Trophoblast cell (in vitro differentiated cells and primary cell): ENCODE results near the gene ZKSCAN5.
A peak's percentile ranks its signal among the peaks of the same experiment; 100 is the strongest.

ENCODE experiments used
- DNase-seq, 2 donors: peaks; one replicate each; pipeline ENCODE4 v3.0.0-alpha.2; 2016
- H2AFZ ChIP-seq: 2 replicates; pipeline ENCODE4 v1.6.1; 2013; ENCODE audit warnings: low read length, moderate library complexity, mild to moderate bottlenecking; ENCODE audit not compliant: insufficient read depth, poor library complexity
- H2AK5ac ChIP-seq: 2 replicates; pipeline ENCODE4 v1.6.1; 2013; ENCODE audit warnings: mild to moderate bottlenecking, low read length
- H2BK120ac ChIP-seq: 2 replicates; pipeline ENCODE4 v1.6.1; 2013; ENCODE audit warnings: low read length, mild to moderate bottlenecking, moderate library complexity; ENCODE audit not compliant: insufficient read depth, poor library complexity
- H2BK12ac ChIP-seq: 2 replicates; pipeline ENCODE4 v1.6.1; 2013; ENCODE audit warnings: mild to moderate bottlenecking, low read length, moderate library complexity
- H2BK5ac ChIP-seq: 2 replicates; pipeline ENCODE4 v1.6.1; 2013; ENCODE audit warnings: low read length, low read depth, moderate library complexity, mild to moderate bottlenecking; ENCODE audit not compliant: poor library complexity
- H3K14ac ChIP-seq: 2 replicates; pipeline ENCODE4 v1.6.1; 2013; ENCODE audit warnings: mild to moderate bottlenecking, low read length
- H3K18ac ChIP-seq: 2 replicates; pipeline ENCODE4 v1.6.1; 2013; ENCODE audit warnings: mild to moderate bottlenecking, low read length
- H3K23ac ChIP-seq: 2 replicates; pipeline ENCODE4 v1.6.1; 2013; ENCODE audit warnings: low read length
- H3K27ac ChIP-seq: 2 replicates; pipeline ENCODE4 v1.5.1; 2013; ENCODE audit warnings: low read depth, mild to moderate bottlenecking, inconsistent platforms, low read length, moderate library complexity
- H3K27me3 ChIP-seq: 2 replicates; pipeline ENCODE4 v1.6.1; 2013; ENCODE audit warnings: inconsistent platforms, mild to moderate bottlenecking, low read length, moderate library complexity; ENCODE audit not compliant: insufficient read depth
- H3K36me3 ChIP-seq, 2 experiments: 1 replicate in 1 of 2; 2 replicates in 1 of 2; pipeline ENCODE4 v1.6.1; 2013; ENCODE audit warnings: low read length in 2 of 2, mild to moderate bottlenecking in 2 of 2, moderate library complexity in 1 of 2; ENCODE audit not compliant: insufficient read depth in 2 of 2, control insufficient read depth in 1 of 2
- H3K4ac ChIP-seq: 2 replicates; pipeline ENCODE4 v1.6.1; 2013; ENCODE audit warnings: low read depth, mild to moderate bottlenecking, low read length, moderate library complexity
- H3K4me1 ChIP-seq, 2 experiments: 1 replicate in 1 of 2; 2 replicates in 1 of 2; pipeline ENCODE4 v1.6.1; 2013; ENCODE audit warnings: low read length in 2 of 2, mild to moderate bottlenecking in 2 of 2, moderate library complexity in 1 of 2; ENCODE audit not compliant: insufficient read depth in 2 of 2, control insufficient read depth in 1 of 2
- H3K4me2 ChIP-seq: 2 replicates; pipeline ENCODE4 v1.6.1; 2013; ENCODE audit warnings: inconsistent platforms, mild to moderate bottlenecking, low read length, moderate library complexity
- H3K4me3 ChIP-seq: 2 replicates; pipeline ENCODE4 v1.5.1; 2013; ENCODE audit warnings: mild to moderate bottlenecking, low read depth, low read length, inconsistent platforms
- H3K79me1 ChIP-seq: one replicate; pipeline ENCODE4 v1.6.1; 2013; ENCODE audit warnings: low read length
- H3K79me2 ChIP-seq: 2 replicates; pipeline ENCODE4 v1.6.1; 2013; ENCODE audit warnings: low read length, mild to moderate bottlenecking; ENCODE audit not compliant: control insufficient read depth, insufficient read depth, poor library complexity
- H3K9ac ChIP-seq: 2 replicates; pipeline ENCODE4 v1.6.1; 2013; ENCODE audit warnings: mild to moderate bottlenecking, low read length
- H3K9me3 ChIP-seq: 2 replicates; pipeline ENCODE4 v1.6.1; 2013; ENCODE audit warnings: low read depth, mild to moderate bottlenecking, control low read depth, inconsistent platforms, low read length; ENCODE audit not compliant: insufficient read depth
- H4K12ac ChIP-seq: 2 replicates; pipeline ENCODE4 v1.6.1; 2013; ENCODE audit warnings: low read depth, mild to moderate bottlenecking, low read length, moderate library complexity
- H4K8ac ChIP-seq: 2 replicates; pipeline ENCODE4 v1.6.1; 2013; ENCODE audit warnings: low read depth, mild to moderate bottlenecking, low read length, moderate library complexity
- H4K91ac ChIP-seq: one replicate; pipeline ENCODE4 v1.6.1; 2013; ENCODE audit warnings: low read depth, mild to moderate bottlenecking, low read length, moderate library complexity
- WGBS: extraction: QIAGEN DNeasy Blood & Tissue Kit; methylation state at CpG from one replicate; pipeline ENCODE4 v1.1.7; 2013; ENCODE audit warnings: missing lambda C conversion rate; ENCODE audit not compliant: insufficient read length, insufficient coverage; ENCODE audit errors: extremely low coverage; 5-methylcytosine and 5-hydroxymethylcytosine counted together

Gene ZKSCAN5

GRCh38 chr7:99498546-99498944 lies 5.9 kb upstream of the ZKSCAN5 start:
- Histone ChIP-seq H3K23ac (no peak overlapping the region), H2BK120ac (no peak overlapping the region), H3K36me3 (peaks cover 21 to 27% of the 10 kb centered on the region in 2 experiments), H3K14ac (no peak overlapping the region), H3K9ac (no peak overlapping the region), H3K4me1 (peaks cover 4 to 11% of the 10 kb centered on the region in 2 experiments), H3K18ac (no peak overlapping the region), H2AK5ac (no peak overlapping the region), H2BK12ac (no peak overlapping the region), H3K9me3 (peaks cover 7% of the 10 kb centered on the region), H3K4me3 (peak overlapping the region; percentile 27), H3K79me1 (peaks cover 4% of the 10 kb centered on the region), H4K91ac (no peak overlapping the region), H2AFZ (peak overlapping the region; percentile 10), H3K4ac (peak overlapping the region; percentile 99), H4K8ac (no peak overlapping the region), H2BK5ac (no peak overlapping the region), H4K12ac (no peak overlapping the region), H3K79me2 (peaks cover 8% of the 10 kb centered on the region), H3K27me3 (no peaks in the 10 kb centered on the region), H3K27ac (no peak overlapping the region), H3K4me2 (peak overlapping the region; percentile 34)
- no CpG with 5 or more reads among the region's 11 CpGs for WGBS
- no peak for DNase-seq

DNA sequence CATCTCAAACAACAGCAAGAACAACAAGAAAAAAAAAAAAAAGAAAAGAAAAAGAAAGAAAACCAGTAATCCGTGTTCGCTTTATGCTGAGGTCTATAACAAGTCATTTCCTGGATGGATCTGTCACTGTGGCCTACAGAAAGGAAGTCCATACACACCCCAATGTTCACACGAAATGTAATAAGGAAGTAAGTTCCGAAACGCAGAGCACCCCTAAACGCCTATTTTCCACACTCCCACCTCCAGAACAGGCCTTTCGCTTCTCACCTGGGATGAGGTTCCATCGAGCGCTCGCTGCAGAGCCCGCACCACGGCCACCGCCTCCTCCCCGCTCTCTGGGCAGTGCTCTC lies 5.1 kb upstream of the ZKSCAN5 start:
- H4K91ac ChIP-seq = no peak overlapping the region
- WGBS = no CpG with 5 or more reads among the region's 14 CpGs
- peaks cover 13 to 19% of the 10 kb centered on the region in 2 experiments for H3K36me3 ChIP-seq
- H2AFZ ChIP-seq = peak overlapping the region; percentile 32
- H3K23ac ChIP-seq = no peak overlapping the region
- DNase-seq = no peak
- H2BK12ac ChIP-seq = no peak overlapping the region
- H3K18ac ChIP-seq = peak overlapping the region; percentile 65
- H2AK5ac ChIP-seq = no peak overlapping the region
- peaks cover 8% of the 10 kb centered on the region for H3K79me2 ChIP-seq
- H3K27me3 ChIP-seq = no peaks in the 10 kb centered on the region
- H3K4me3 ChIP-seq = peak overlapping the region; percentile 84
- peak overlapping the region; percentile 65 for H4K12ac ChIP-seq
- peak overlapping the region; percentile 85 for H4K8ac ChIP-seq
- peak overlapping the region; percentile 41 for H3K4ac ChIP-seq
- peaks cover under 1% of the 10 kb centered on the region for H3K9me3 ChIP-seq
- H3K4me2 ChIP-seq = peak overlapping the region; percentile 74
- H3K27ac ChIP-seq = peak overlapping the region; percentile 35
- H3K4me1 ChIP-seq = peaks cover 4 to 11% of the 10 kb centered on the region in 2 experiments
- H2BK5ac ChIP-seq = no peak overlapping the region
- H3K14ac ChIP-seq = peak overlapping the region; percentile 22
- H3K9ac ChIP-seq = peak overlapping the region; percentile 78
- no peak overlapping the region for H2BK120ac ChIP-seq
- peaks cover 5% of the 10 kb centered on the region for H3K79me1 ChIP-seq

GRCh38 chr7:99499721-99500636 lies 4.5 kb upstream of the ZKSCAN5 start, which contains the start of gene ZNF394:
TSS of gene ZNF394 (minus strand) at chr7:99500281. CDS start at chr7:99500093, 188 bp downstream.
- H3K4me3 ChIP-seq = peak within 1 kb of the TSS; percentile 84
- peaks cover 11% of the 10 kb centered on the region for H3K79me2 ChIP-seq
- peaks cover 10 to 17% of the 10 kb centered on the region in 2 experiments for H3K36me3 ChIP-seq
- H3K27me3 ChIP-seq = no peaks in the 10 kb centered on the region
- H3K9ac ChIP-seq = peak within 1 kb of the TSS; percentile 78
- peak; percentile 94 to 96 for DNase-seq
- peak within 1 kb of the TSS; percentile 65 for H4K12ac ChIP-seq
- WGBS = no CpG with 5 or more reads among the region's 68 CpGs
- H3K79me1 ChIP-seq = peaks cover 10% of the 10 kb centered on the region
- H2AFZ ChIP-seq = peak within 1 kb of the TSS; percentile 32
- H3K27ac ChIP-seq = peak within 1 kb of the TSS; percentile 63
- H2AK5ac ChIP-seq = no peak within 1 kb of the TSS
- H3K23ac ChIP-seq = no peak within 1 kb of the TSS
- no peaks in the 10 kb centered on the region for H3K9me3 ChIP-seq
- H3K4ac ChIP-seq = peak within 1 kb of the TSS; percentile 41
- H4K91ac ChIP-seq = peak within 1 kb of the TSS; percentile 81
- peak within 1 kb of the TSS; percentile 26 for H2BK5ac ChIP-seq
- peak within 1 kb of the TSS; percentile 14 for H2BK120ac ChIP-seq
- no peak within 1 kb of the TSS for H2BK12ac ChIP-seq
- H3K14ac ChIP-seq = peak within 1 kb of the TSS; percentile 62
- peaks cover 4 to 11% of the 10 kb centered on the region in 2 experiments for H3K4me1 ChIP-seq
- peak within 1 kb of the TSS; percentile 65 for H3K18ac ChIP-seq
- H3K4me2 ChIP-seq = peak within 1 kb of the TSS; percentile 74
- H4K8ac ChIP-seq = peak within 1 kb of the TSS; percentile 85

GRCh38 chr7:99500637-99501009 lies 3.8 kb upstream of the ZKSCAN5 start:
- Histone ChIP-seq H3K79me2 (peaks cover 11% of the 10 kb centered on the region), H2AK5ac (no peak overlapping the region), H4K8ac (peak overlapping the region; percentile 64), H3K36me3 (peaks cover 7 to 11% of the 10 kb centered on the region in 2 experiments), H2BK5ac (no peak overlapping the region), H3K4me1 (peaks cover 4 to 11% of the 10 kb centered on the region in 2 experiments), H3K9ac (no peak overlapping the region), H3K14ac (peak overlapping the region; percentile 62), H3K4me3 (peak overlapping the region; percentile 84), H3K4me2 (peak overlapping the region; percentile 74), H3K79me1 (peaks cover 13% of the 10 kb centered on the region), H2BK12ac (no peak overlapping the region), H2BK120ac (no peak overlapping the region), H3K4ac (peak overlapping the region; percentile 40), H3K23ac (no peak overlapping the region), H4K91ac (peak overlapping the region; percentile 81), H3K18ac (no peak overlapping the region), H4K12ac (peak overlapping the region; percentile 49), H3K9me3 (no peaks in the 10 kb centered on the region), H3K27me3 (no peaks in the 10 kb centered on the region), H3K27ac (no peak overlapping the region), H2AFZ (peak overlapping the region; percentile 20)
- no peak for DNase-seq
- no CpG with 5 or more reads among the region's 16 CpGs for WGBS
